ENCODE results near the gene F10.

DNA sequence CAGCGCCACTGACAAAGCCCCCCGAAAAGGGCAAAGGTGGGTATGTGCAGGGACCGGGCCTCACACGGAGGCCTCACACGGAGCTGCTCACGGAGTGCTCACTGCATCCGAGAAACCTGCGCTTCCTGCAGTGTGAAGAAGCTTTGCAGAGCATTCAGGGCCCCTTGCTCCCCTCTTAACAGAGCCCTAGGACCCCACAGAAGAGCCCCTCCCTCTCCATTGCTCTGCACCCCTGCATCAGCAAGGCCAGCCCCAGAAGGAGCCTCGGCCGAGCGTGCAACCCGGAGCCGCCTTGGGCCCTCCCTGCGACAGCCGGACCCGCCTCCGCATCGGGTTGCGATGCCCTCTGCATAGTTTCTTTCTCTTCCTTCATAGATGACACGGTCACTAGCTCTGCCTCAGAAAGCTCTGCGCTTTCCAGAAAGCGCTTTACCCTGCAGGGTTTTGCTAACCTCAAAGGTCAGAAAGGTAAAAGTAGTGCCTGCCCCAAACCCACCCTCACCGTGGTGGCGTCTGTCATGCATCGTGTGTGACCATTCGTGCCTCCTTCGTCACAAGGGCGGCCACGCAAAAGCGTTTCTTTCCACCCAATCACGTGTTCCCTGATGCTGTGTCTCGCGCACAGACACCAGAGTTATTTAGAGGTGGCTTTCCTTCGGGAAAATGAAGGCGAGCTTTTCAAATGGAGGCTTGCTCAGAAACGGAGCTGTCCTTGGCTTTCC, 32.7 kb upstream of the F10 start:
- TF ChIP-seq, protein P1, sequence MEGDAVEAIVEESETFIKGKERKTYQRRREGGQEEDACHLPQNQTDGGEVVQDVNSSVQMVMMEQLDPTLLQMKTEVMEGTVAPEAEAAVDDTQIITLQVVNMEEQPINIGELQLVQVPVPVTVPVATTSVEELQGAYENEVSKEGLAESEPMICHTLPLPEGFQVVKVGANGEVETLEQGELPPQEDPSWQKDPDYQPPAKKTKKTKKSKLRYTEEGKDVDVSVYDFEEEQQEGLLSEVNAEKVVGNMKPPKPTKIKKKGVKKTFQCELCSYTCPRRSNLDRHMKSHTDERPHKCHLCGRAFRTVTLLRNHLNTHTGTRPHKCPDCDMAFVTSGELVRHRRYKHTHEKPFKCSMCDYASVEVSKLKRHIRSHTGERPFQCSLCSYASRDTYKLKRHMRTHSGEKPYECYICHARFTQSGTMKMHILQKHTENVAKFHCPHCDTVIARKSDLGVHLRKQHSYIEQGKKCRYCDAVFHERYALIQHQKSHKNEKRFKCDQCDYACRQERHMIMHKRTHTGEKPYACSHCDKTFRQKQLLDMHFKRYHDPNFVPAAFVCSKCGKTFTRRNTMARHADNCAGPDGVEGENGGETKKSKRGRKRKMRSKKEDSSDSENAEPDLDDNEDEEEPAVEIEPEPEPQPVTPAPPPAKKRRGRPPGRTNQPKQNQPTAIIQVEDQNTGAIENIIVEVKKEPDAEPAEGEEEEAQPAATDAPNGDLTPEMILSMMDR (conservative IDR thresholded peaks at IDR 0.05), result no peak
- TF ChIP-seq ZFX (IDR thresholded peaks at IDR 0.05), result no peak

Measured in C4-2B (cell line).